ENCODE measurements around the gene GARS1. TPM values are rescaled to one million over a fixed set of nuclear protein-coding genes. Genes with fewer than 3 reads are reported as not detected.

The GARS1 gene
- polyA plus RNA-seq, 3 donors, result 46.0 to 68.4 (median 48.6) TPM

DNA sequence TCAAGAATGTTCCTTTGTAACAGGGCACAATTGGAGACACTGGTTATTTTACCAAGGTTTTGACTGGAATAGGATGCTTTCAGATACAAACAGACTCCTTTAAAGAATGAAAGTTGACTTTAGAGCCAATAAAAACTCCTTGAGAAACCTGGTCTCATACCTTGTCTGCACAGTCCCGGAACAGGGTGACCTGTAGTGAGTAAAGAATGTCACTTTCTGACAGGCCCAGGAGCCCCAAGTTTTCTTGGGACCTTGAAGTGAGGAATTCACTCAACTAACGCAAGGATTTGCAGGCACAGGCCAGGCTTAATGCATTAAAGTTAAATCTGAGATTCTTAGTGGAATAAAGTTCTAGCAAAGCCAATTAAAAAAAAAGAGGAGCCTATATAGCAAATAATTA, 11.5 kb upstream of the GARS1 start:
- Histone ChIP-seq H3K79me2 (ENCODE audit: insufficient read depth, low read length) (peaks cover 39% of the 10 kb centered on the region), H3K9ac (ENCODE audit: insufficient read depth, low read length, poor library complexity, severe bottlenecking) (no peak overlapping the region), H3K4me1 (ENCODE audit: control insufficient read depth in 1 of 2, insufficient read depth in 2 of 2, low read length in 2 of 2) (peaks cover 6 to 10% of the 10 kb centered on the region in 2 donors), H3K36me3 (replicated peaks in 1 of 2; ENCODE audit: control insufficient read depth in 1 of 2, insufficient read depth in 2 of 2, low read length in 2 of 2) (peaks cover 67 to 97% of the 10 kb centered on the region in 2 donors), H3K9me3 (replicated peaks in 1 of 2; ENCODE audit: control insufficient read depth in 1 of 2, insufficient read depth in 1 of 2, low read length in 2 of 2) (peaks cover 2 to 4% of the 10 kb centered on the region in 2 donors), H3K27me3 (ENCODE audit: control insufficient read depth in 2 of 2, insufficient read depth in 2 of 2, low read length in 2 of 2) (no peaks in the 10 kb centered on the region), H3K4me2 (replicated peaks; ENCODE audit: extremely low read depth, low read length, poor library complexity, severe bottlenecking) (no peak overlapping the region), H3K4me3 (replicated peaks in 1 of 3; ENCODE audit: low read depth in 2 of 3, low read length in 3 of 3) (no peak overlapping the region), H2AFZ (ENCODE audit: insufficient read depth, low read depth, low read length, poor library complexity, severe bottlenecking) (no peak overlapping the region), H4K20me1 (ENCODE audit: insufficient read depth, low read length) (peaks cover 30% of the 10 kb centered on the region), H3K27ac (ENCODE audit: low read depth in 1 of 2, low read length in 2 of 2) (no peak overlapping the region)
- H3K27me3 Mint-ChIP-seq (ENCODE audit: low read depth in 3 of 3), result no peaks in the 10 kb centered on the region
- DNase-seq, result no peak
- intact Hi-C loops (cut with micrococcal nuclease), result no loop called here
- no CpG with 5 or more reads among the region's 2 CpGs for WGBS (ENCODE audit: insufficient coverage)
- peaks cover 11% of the 10 kb centered on the region for H3K4me1 Mint-ChIP-seq
- H3K4me3 Mint-ChIP-seq, result no peak overlapping the region
- H3K27ac Mint-ChIP-seq, result no peak overlapping the region
- TF ChIP-seq, protein P1, sequence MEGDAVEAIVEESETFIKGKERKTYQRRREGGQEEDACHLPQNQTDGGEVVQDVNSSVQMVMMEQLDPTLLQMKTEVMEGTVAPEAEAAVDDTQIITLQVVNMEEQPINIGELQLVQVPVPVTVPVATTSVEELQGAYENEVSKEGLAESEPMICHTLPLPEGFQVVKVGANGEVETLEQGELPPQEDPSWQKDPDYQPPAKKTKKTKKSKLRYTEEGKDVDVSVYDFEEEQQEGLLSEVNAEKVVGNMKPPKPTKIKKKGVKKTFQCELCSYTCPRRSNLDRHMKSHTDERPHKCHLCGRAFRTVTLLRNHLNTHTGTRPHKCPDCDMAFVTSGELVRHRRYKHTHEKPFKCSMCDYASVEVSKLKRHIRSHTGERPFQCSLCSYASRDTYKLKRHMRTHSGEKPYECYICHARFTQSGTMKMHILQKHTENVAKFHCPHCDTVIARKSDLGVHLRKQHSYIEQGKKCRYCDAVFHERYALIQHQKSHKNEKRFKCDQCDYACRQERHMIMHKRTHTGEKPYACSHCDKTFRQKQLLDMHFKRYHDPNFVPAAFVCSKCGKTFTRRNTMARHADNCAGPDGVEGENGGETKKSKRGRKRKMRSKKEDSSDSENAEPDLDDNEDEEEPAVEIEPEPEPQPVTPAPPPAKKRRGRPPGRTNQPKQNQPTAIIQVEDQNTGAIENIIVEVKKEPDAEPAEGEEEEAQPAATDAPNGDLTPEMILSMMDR (IDR thresholded peaks at IDR 0.05), result no peak
- H3K36me3 Mint-ChIP-seq, result peaks cover 76 to 85% of the 10 kb centered on the region in 2 donors
- peaks cover 2 to 17% (median 8%) of the 10 kb centered on the region in 7 donors for H3K9me3 Mint-ChIP-seq

- Histone ChIP-seq H3K9ac (ENCODE audit: insufficient read depth, low read length, poor library complexity, severe bottlenecking) (no peak overlapping the region), H4K20me1 (ENCODE audit: insufficient read depth, low read length) (peaks cover 41% of the 10 kb centered on the region), H2AFZ (ENCODE audit: insufficient read depth, low read depth, low read length, poor library complexity, severe bottlenecking) (no peak overlapping the region), H3K27me3 (ENCODE audit: control insufficient read depth in 2 of 2, insufficient read depth in 2 of 2, low read length in 2 of 2) (no peaks in the 10 kb centered on the region), H3K4me3 (replicated peaks in 1 of 3; ENCODE audit: low read depth in 2 of 3, low read length in 3 of 3) (no peak overlapping the region), H3K4me1 (ENCODE audit: control insufficient read depth in 1 of 2, insufficient read depth in 2 of 2, low read length in 2 of 2) (peaks cover 6 to 10% of the 10 kb centered on the region in 2 donors), H3K27ac (ENCODE audit: low read depth in 1 of 2, low read length in 2 of 2) (no peak overlapping the region), H3K79me2 (ENCODE audit: insufficient read depth, low read length) (peaks cover 52% of the 10 kb centered on the region), H3K9me3 (replicated peaks in 1 of 2; ENCODE audit: control insufficient read depth in 1 of 2, insufficient read depth in 1 of 2, low read length in 2 of 2) (peaks cover 0 to 3% of the 10 kb centered on the region in 2 donors), H3K36me3 (replicated peaks in 1 of 2; ENCODE audit: control insufficient read depth in 1 of 2, insufficient read depth in 2 of 2, low read length in 2 of 2) (peaks cover 55 to 85% of the 10 kb centered on the region in 2 donors), H3K4me2 (replicated peaks; ENCODE audit: extremely low read depth, low read length, poor library complexity, severe bottlenecking) (no peak overlapping the region)
- no peak overlapping the region for H3K27ac Mint-ChIP-seq
- no CpG with 5 or more reads among the region's 2 CpGs for WGBS (ENCODE audit: insufficient coverage)
- TF ChIP-seq, protein P1 (IDR thresholded peaks at IDR 0.05), result no peak
- intact Hi-C loops (cut with micrococcal nuclease), result no loop called here
- peaks cover 0 to 13% (median 8%) of the 10 kb centered on the region in 7 donors for H3K9me3 Mint-ChIP-seq
- peaks cover 69 to 80% of the 10 kb centered on the region in 2 donors for H3K36me3 Mint-ChIP-seq
- H3K4me3 Mint-ChIP-seq, result no peak overlapping the region
- H3K27me3 Mint-ChIP-seq (ENCODE audit: low read depth in 3 of 3), result no peaks in the 10 kb centered on the region
- no peak for DNase-seq
- H3K4me1 Mint-ChIP-seq, result peaks cover 13% of the 10 kb centered on the region
Measured at GRCh38 chr7:30584415-30584814, 10.3 kb upstream of the GARS1 start.

All from CD14-positive monocyte (primary cell).